ACHN (cell line): ENCODE data around the gene CDH22.

Experiments used
- DNase-seq: peaks from one replicate; pipeline ENCODE4 v3.0.0-alpha.2; 2015
- in situ Hi-C: cut with HindIII; loops from 2 replicates; pipeline ENCODE4 v1.10.0; 2017; ENCODE audit warnings: low sequenced_read_pairs, low pct_ligation_motif_present, low pct_unique_long_range_greater_than_20kb

Gene CDH22

DNA sequence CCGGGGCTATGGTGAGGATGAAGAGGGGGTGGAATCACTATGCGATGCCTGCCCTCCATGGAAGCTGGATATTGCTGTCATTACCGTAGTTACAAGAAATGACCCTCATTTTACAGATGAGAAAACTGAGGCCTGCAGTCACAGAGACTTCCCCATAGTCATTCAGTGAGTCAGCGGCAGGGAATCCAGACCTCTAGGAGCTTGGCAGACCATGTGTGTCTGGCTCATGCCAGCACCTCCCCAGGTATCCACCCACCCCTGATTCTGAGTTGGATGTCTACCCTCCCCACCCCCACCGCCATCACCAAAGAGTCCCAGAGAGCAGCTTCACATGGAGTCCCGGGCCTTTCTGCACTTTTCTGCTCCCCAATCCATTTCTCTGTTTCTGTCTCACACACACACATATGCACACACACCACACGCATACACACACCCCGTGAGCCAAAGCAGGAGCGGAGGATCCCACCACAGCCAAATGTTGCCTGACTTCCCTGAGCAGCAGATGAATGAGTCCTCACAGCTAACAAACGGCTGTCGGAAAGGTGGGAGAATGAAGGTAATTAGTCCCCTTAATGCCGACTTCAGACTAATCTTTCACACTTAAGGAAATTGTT lies 24.8 kb downstream of the CDH22 start:
- DNase-seq, result peak; percentile 68
- in situ Hi-C loops, result no loop called here

DNA sequence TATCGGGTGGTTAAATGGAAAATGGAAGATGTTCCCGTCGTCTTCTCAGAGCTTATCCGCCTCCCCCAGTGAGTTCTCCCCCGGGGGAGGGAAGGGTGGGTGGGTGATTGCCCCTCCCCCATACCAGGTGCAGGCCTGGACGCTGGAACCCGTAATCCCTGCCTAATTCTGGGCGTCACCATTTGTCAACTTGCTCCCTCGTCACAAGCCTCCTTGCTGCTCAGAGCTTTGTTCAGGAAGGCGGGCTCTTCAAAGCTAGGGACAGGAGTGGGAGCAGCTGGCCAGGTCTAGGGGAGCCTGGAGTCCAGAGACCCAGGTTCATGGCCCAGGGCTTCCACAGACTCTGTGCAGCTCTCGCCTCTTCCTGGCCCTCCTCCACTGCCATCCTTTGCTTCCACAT lies 25.6 kb downstream of the CDH22 start:
- in situ Hi-C loops, result no loop called here
- no peak for DNase-seq

DNA sequence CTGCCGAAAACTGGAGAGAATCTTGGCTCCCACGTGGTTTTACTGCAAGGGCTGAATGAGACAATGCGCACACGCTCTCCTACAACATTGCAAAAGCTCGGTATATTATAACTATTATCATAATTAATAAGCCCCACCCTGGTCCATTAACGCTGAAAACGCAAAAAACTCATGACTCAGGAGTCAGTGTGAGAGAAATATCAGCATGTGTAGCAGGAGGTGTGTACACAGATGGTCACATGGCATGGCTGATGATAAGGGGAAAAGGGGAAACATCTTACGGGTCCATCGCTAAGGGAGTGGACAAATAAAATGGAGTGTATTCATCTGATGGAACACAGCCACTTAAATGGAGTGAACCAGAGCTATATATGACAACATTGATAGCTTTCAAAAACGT lies 29.2 kb downstream of the CDH22 start:
- in situ Hi-C loops, result no loop called here
- no peak for DNase-seq

DNA sequence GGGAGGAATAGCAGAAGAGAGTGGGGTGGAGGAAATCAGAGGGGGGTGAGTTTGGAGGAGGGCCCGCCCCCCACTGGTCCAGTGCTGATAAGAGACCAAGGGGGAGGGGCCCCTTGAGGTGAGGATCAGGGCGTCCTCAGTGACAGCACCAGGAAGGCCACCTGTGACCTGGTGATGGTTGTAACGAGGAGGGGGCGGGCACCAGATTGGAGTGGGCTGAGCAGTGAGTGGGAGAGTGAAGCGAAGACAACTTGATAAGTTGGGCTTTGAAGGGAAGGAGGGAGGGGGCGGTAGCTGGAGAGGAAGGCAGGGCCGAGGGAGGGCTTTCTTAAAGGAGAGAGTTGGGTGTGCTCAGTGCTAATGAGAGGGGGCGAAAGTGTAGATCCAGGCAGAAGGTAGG lies 30.7 kb downstream of the CDH22 start:
- in situ Hi-C loops, result no loop called here
- no peak for DNase-seq

DNA sequence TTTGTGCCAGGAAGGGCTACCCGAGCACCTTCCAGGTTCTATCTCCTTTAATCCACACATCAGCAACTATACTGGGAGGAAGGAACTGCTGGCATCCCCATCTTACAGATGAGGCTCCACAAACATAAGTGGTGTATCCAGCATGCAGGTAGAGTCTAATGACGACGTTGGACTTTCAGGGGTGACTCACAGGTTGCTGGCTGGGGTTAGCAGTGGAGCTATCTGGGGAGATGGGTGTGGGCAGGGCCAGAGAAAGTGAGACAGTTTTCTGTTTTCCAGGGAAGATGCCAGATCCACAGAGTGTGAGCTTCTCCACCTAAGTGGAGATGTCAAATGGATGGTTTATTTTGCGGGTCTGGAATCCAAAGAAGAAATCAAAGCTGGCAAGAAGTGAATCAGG lies 31.8 kb downstream of the CDH22 start:
- in situ Hi-C loops, result no loop called here
- DNase-seq, result no peak

DNA sequence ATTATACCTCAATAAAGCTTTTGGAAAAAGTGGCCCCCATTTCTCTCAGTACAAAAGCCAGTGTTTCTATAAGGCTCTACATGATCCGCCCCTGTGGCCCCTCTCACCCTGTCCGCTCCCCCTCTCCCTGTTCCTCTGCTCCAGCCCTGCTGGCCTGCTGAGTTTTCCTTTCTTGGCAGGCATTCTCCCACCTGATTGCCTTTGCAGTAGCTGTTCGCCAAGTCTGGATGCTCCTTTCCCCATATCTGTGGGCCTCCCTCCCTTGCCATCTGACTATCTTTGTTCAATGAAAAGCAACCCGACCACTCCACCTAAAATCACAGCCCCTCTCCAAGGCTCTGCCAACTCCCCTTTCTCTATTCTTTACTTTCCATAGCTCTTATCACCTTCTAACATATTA lies 33.2 kb downstream of the CDH22 start:
- in situ Hi-C loops, result no loop called here

DNA sequence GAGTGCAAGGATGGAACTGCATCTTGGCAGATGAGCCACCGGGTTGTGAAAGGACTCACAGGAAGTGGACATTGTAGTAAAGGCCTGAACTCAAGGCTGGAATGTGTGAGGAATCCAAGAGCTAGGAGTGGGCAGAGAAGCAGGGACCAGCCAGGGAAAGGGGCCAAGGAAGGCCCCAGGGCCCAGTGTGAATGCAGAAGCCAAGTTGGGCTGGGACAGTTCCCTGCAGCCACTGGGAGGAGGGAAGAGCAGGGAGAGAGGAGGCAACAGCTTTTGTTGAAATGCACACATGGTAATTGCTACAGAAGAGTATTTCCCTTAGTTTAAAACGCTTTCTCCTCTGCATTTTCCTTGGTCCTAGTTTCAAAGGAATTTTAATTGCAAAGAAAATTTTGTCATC lies 34.6 kb downstream of the CDH22 start:
- DNase-seq, result no peak
- in situ Hi-C loops, result no loop called here

More for the DNA sequence above, 33.2 kb downstream of the CDH22 start:
- DNase-seq, result no peak

DNA sequence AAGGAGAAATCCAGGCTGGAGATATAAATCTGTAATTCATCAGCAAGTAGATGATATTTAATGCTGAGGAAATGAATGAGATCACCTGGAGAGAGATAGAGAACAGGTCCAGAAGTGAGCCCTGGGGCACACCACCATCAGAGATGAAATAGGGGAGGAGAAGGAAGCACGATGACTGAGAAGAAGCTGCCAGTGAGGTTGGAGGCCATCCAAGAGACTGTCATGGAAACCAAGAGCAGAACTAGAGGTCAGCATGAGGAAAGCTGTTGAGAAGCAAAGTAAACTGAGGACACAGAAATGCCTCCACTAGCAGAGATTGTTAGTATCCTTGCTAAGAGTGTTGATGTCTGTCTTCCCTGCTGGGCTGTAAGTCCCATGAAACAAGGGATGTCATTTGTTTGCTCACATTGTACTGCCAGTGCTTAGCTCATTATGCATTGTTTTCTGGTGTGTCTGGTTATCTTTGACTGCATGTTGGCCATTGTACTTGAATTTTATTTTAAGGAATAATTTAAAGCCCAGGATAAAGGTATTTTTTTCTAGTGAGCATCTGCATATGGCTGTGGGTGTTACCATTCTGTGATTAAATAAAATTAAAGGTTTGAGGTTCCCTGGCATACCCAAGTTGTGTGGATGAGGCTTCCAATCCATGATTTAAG lies 35.8 kb downstream of the CDH22 start:
- in situ Hi-C loops, result no loop called here
- no peak for DNase-seq

DNA sequence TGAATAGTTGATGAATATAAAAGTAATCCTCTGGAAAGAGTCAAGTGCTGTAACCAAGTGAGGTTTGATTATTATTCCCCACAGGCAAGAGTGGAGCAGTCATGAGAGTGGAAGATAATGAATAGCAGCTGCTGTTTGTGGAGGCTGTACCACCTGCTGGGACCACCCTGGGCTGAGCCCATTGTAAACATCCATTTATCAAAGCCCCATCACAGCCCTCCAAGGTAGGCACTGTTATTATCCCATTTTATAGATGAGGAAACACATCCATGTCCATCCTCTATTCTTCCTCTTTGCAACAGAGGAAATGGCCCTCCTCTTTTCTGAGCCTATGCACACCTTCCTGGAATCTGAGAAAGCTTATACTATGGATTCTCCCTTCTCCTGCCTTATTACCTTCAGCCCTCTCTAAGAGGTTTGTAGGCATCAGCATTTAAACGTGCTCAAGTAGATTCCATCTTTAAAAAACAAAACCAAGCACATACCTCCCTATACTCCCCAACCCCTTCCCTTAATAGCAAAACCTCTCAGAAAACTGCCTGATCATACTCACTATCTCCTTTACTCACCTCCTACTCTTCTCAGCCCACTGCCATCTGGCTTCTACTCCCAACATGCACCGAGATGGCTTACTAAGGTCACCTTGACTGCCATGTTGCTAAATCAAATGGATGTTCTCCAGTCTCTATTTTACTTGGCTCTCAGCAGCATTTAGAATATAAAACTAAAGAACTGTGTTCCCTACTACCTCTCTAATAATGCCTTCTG lies 37.1 kb downstream of the CDH22 start:
- no peak for DNase-seq
- in situ Hi-C loops, result no loop called here

DNA sequence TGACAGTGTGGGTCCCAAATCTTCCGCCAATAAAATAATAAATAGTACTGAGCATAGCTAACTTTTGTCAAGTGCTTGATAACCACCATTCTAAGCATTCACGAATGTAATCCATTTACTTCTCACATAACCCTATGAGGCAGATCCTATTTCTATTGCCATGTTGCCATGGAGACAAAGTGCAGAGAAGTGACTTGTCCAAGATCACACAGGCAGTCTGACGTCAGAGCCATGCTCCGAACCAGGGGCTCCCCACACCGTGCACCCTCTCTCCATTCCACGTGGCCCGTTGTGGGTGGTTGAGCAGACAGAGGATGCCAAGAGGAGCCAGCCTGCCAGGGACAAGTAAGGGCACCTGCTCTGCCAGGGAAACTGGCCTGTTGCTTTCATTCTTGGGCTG lies 38.9 kb downstream of the CDH22 start:
- DNase-seq, result no peak
- in situ Hi-C loops, result no loop called here

DNA sequence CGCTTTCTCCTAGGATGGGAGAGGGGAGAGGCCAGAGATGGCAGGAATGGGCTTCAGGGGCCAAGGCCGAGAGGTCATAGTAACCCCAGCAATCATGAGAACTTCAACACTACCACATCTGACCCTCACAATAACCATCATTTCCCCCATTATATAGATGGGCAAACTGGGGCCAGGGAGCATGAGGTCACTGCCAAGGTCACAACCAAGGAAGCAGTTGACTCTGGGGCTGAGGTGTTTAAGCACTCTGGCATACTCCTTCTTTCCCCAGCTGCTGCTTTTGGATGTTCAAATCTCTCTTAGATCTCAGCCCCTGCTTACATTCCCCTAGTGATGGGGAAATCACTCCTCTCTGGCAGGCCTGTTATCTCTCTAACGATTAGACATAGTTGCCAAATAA lies 39.6 kb downstream of the CDH22 start:
- in situ Hi-C loops, result no loop called here

DNA sequence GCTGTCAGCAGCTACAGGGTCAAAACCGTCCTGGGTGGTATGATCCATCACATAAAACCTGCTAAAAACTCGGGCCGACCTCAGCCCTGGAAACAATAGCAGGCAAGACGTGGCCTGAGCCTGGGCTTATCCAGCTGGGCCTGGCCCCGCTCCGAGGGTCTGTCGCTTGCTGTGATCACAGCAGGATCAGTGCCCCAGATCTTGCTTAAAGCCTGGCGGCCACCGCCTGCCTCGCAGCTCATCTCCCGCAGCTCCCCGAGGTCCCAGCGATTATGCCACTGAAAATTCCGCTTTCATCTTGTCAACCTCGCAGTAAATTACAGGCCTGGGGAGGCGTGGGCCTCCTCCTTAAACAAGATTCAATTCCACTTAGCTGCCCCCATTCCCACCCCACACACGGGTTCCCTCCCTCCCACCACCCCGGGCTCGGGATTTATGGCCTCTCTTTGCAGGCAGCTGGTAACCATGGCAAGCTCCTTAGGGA lies 40.1 kb downstream of the CDH22 start:
- DNase-seq, result no peak
- in situ Hi-C loops, result no loop called here

More for the DNA sequence above, 39.6 kb downstream of the CDH22 start:
- DNase-seq, result no peak

DNA sequence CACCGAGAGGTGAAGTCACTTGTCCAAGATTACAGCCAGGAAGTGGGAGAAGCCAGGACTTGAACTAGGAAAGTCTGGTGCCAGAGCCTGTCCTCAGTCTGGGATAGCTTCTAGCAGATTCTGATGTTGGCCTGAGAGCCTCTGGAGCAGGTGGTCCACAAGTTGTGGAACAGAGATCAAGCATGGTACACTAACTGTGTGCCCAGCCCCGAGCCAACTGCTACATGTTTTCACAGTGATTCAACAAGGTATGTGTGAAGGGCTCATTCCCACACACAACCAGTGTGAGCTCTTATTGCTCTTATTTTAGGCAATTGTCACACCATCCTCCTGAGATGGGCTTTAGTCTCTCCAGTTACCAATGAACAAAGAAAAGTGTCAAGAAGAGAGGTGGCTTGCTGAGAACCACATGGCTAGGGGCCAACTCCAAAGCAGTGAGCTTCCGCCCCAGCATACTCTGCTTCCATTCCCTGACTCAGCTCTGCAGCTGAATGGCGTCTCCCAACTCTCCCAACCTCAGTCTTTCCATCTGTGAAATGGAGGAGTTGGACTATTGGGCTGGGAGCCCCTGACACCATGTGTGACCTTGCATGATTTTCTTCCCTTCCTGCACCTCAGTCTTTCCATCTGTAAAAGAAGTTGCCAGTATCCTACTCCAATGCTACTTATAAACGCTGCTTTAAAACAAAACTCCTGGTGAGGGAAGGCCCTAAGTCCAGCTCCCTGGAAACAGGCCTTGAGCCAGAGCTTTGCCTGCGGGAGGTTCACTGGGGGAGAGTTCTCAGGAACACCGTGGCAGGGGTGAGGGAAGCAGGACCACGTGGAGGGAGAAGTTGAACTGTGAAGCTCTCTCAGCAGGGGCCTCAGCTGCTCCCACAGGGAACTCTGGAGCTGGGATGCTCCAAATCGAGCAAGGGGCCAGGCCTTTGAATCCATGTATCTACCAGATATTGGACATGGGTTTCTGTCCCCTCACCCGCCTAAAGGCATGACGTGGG lies 40.9 kb downstream of the CDH22 start:
- DNase-seq, result no peak
- in situ Hi-C loops, result no loop called here

DNA sequence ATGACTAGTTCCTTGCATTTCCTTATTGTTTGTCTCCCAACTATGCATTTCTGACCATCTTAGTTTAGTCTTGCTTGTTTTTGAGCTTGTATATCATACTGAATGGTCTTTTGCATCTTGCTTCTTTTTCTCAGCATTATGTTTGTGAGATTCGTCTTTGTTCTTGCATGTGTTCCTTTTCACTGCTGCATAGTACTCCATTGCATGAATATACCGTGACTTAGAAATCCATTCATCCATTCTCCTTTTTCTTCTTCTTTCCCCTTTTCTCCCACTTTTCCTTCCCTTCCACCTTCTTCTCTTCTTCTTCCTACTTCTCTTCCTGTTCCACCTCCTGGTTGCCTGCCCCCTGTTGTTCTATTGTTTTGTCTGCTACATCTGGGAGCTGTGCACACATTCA lies 42.8 kb downstream of the CDH22 start:
- in situ Hi-C loops, result no loop called here
- DNase-seq, result no peak

DNA sequence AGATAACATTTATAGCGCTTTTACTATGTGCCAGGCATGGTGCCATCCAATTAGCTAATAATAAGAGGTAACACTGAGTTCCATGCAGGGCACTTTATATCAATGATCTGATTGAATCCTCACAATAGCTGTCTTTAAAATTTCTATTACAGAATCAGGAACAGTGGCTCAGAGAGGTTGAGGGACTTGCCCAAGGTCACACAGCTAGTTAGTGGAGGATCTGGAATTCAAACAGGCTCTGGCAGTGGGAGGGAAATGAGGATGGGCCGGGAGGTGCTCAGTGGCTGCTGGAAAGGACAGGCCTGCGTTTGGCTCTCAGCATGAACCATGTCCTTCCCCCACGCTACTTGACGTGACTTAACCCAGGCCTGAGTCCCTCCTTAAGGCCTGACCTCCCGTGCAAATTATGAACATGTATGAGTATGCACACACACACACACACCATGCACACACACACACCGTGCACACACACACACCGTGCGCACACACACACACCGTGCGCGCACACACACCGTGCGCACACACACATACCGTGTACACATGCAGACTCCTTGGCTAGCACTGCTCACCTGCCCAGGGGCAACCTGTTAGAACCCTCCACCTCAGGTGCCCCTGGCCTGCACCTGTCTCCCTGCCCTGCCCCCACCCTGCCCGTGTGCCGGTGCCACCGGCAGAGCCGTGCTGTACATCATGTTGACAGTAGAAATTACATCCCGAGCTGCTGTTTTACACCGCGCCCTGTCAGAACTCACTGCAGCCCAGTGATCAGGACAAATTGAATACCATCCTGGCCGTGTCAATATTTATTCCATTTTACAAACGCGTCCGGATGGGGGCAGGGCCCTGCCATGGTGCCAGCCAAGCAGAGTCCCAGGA lies 43.7 kb downstream of the CDH22 start:
- in situ Hi-C loops, result no loop called here
- DNase-seq, result no peak

DNA sequence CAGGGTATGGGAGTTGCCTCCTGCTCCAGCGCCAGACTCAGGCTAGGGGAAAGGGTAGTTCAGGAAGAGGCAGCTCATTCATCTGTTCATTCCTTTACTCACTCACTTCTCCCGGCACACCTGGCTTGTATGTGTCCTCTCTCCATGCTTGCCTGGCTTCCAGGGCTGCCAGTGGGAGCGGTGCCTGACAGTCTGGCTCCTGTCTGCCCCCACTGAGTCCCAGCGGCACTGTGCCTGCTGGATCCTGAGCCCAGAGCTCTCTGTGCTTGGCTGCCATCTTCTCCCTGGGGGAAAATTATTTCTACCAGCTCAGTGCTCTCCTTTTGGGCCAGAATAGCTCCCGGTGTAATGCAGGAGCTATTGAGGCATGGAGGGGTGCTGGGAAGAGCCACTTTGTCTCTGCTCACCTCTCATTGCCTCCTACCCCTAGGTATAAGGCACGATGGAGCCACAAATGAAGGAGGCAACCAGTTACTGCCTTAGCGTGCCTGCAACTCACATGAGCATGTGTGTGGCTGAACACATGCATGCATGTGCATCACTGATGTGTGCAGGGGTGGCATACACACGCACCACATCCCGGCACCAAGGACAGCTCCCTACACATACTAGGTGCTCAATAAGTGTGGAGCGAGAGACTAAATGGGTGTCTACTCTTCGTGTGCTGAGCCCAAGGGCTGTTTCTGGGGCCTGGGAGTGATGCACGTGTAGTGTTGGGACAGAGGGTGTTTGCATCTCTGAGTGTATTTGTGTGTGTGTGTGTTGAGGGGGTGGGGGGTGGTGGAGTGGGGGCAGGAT lies 46.6 kb downstream of the CDH22 start:
- in situ Hi-C loops, result no loop called here
- no peak for DNase-seq

DNA sequence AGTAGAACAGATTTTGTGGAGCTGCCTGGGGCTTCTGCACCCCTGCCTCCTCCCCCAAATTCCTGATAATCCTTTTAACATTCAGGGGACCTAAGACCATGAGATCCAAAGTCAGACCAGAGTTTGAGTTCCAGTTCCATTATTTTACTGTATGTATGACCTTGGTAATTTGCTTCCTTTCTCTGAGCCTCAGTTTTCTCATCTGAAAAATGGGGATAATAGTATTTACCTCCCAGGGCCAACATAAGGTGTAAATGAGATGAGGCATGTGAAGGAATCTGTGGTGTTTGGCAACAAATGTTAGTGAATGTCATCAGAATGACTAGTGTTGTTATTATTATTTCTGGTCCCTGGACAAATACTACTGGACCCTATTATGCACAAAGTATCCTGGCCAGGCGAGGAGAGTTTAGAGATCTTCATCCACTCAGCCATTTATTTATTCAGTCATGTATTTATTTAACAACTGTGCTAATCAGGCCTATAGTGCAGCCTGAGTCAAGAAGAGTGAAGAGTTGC lies 47.3 kb downstream of the CDH22 start:
- in situ Hi-C loops, result no loop called here
- no peak for DNase-seq
